GM19467 (cell line): ENCODE results near the gene ZFAND2B.
"Not testable (repeated sequence)": the region's sequence is repeated elsewhere in the genome, so short reads cannot be mapped to it uniquely, and the experiment has no call there.

ENCODE experiments used
- ATAC-seq: cut with Tn5 transposase; IDR thresholded peaks from one replicate; pipeline ENCODE4 v1.9.1; 2021; ENCODE audit warnings: mild to moderate bottlenecking, moderate library complexity; ENCODE audit not compliant: unreplicated experiment

ZFAND2B gene

GRCh38 chr2:219250049-219250781 is 43.6 kb downstream of the ZFAND2B start:
- ATAC-seq, result no peak

DNA sequence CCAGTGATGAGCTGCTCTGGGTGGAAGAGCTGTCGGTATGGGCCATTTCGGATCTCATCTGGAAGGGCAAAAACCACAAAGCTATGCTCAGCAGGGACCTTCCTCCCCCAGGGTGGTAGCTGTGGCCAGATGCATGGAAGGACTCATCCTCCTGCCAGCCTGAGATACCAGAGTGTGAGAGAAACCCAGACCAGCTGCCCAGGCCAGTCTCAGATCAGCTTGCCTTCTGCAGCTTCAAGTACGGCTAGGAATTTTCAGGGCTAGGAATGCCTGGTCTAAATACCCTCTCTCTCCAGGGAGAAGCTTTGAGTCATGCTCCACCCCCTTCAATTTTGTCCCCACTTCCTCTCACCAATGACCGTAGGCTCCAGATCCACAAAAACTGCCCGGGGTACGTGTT is 45.1 kb downstream of the ZFAND2B start:
- no peak for ATAC-seq

- no peak for ATAC-seq
These were observed 45.5 kb downstream of the ZFAND2B start for GRCh38 chr2:219252084-219252483.

DNA sequence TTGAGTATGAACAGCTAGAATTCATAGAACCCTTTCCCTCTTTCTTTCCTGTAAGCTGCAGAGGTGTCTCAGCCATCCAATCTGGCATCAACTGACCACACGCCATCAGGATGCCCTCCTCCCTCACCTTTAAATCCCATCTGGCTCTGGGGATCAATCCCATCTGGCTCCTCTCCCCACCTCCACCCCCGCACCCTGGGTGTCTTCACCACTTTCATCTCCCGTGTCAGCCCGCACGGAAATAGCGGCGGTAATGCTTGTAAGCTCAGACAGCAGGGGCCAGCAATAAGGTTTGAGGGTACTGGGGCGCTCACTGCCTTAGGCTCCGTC is 46.0 kb downstream of the ZFAND2B start:
- ATAC-seq, result no peak

DNA sequence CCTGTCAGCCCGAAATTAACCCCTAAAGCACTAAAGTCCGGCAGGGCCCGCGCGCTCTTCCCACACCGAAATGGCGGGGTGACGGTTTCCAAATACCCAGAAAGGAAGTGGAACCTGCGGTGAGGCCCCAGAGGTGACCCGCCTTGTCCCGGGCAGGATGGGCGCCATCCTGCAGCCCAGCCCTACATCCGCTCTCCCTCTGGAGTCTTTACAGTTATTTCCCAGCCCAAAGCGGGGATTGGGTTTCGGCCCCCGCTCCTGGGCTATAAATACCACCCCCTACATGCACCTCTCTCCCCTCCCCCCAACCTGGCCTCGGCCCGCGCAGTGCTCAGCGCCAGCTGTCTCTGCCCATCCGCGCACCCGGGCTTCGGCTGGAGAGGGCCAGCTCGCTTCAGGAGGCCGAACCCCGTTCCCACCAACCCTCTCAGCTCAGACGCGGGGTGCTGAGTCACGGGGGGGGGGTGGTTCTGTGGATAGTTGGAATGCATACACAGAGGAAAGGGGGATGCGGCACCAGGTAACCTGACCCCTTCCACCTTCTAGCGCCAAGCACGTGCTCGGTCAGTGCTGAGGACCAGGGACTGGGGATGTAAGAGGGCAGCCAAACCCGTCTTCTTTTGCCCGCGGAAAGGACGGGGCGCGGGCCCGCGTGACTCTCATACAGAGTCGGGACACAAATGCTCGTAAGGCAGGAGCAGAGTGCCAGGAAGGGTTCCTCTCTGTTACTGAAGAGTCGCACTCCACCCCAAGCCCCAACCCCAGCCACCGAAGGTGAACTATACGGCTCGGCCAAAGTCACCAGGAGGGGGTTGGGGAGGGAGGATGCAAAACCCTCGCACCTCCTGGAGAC is 46.5 kb downstream of the ZFAND2B start, which contains the start of gene TUBA4B:
TSS of gene TUBA4B (plus strand) at position 344 of the 853 bp plus-strand sequence. CDS start at position 509, 165 bp downstream.
- ATAC-seq, result peak; percentile 6

GRCh38 chr2:219253753-219254589 is 47.4 kb downstream of the ZFAND2B start, which contains the start of gene TUBA4A:
TSS of gene TUBA4A (minus strand) at chr2:219253918. CDS start at chr2:219253858, 60 bp downstream.
- ATAC-seq, result peak; percentile 41

DNA sequence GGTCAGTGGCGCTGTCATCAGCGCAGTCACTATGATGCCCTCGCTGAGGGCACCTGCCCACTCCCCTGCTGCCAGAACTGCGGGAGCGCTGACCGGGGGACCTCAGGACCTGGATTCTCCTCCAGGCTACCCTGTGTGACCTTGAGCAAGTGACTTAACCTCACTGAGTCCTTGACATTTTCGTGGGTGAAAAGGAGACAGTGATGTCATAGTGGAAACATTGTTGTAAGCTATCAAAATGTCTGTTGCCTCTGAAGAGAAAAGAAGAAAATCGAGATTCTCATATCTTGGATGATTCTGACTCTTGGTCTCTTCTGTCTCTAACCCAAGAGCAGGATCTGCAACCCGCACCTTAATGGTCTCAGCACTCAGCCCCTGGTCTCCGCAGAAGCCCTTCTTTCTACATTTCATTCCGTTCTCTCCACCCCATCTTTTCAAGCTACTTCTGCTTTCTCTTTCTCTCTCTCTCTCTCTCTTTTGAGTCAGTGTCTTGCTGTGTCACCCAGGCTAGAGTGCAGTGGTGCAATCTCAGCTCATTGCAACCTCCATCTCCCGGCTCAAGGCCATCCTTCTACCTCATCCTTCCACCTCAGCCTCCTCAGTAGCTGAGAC is 48.1 kb downstream of the ZFAND2B start:
- ATAC-seq, result peak; percentile 18

DNA sequence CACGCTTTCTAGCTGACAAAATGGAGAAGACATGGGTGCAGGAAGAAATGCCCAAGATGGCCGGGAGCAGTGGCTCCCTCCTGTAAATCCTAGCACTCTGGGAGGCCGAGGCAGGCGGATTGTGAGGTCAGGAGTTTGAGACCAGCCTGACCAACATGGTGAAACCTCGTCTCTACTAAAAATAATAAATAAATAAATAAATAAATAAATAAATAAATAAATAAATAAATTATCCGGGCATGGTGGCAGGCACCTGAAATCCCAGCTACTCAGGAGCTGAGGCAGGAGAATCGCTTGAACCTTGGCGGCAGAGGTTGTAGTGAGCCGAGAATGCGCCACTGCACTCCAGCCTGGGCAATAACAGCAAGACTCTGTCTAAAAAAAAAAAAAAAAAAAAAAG is 52.4 kb downstream of the ZFAND2B start:
- ATAC-seq, result not testable (repeated sequence)
